GM18519 (cell line): ENCODE results near the gene CDPF1.
"Not testable (repeated sequence)": the region's sequence is repeated elsewhere in the genome, so short reads cannot be mapped to it uniquely, and the experiment has no call there.

Experiments
- ATAC-seq: cut with Tn5 transposase; IDR thresholded peaks from one replicate; pipeline ENCODE4 v1.9.1; 2021; ENCODE audit warnings: mild to moderate bottlenecking, moderate library complexity; ENCODE audit not compliant: unreplicated experiment, low FRiP score

CDPF1 gene

DNA sequence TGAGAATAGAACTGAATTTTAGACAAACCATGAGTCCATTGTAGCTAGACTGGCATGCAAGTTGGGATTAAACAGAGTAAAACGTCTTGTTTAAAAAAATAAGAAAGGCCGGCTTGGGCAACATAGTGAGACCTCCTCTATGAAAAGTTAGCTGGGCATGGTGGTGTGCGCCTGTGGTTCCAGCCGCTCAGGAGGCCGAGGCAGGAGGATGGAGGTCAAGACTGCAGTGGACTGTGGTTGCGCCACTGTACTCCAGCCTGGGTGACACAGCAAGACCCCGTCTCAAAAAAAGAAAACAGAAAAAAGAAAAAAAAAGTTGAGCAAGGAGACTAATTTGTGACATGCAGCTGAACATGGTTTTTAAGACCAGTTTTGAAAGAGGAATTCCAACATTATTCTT, 23.5 kb downstream of the CDPF1 start:
- ATAC-seq = no peak

DNA sequence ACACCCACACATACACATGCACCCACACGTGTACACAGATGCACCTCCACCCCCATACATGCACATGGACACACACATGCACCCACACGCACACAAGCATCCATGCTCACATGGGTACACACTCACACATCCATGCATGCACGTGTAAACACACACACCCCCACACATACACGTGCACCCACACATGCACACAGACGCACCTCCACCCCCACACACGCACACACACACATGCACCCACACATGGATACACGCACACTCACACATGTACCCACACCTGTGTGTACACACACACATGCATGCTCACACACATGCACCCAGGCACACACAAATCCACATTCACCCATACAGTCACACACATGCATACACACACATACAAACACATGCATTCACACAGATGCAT, 24.5 kb downstream of the CDPF1 start:
- ATAC-seq = no peak

DNA sequence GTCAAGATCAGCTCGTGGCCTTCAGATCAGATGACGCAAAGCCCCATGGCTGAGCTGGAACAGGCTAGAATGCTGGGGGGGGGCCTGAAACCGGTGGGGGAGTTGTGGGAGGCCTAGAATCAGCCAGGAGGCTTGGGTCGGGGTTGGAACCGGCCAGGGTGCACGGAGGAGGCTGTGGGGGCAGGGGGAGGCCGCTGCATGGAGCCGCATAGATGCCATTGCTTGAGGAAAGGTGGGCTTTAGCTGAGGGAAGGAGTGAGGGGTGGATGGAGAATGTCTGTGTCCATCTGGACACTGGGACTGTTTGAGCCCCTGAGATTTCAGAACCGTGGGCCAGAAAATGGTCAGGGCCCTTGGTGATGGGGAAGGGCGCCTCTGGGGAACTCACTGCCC, 25.2 kb downstream of the CDPF1 start:
- ATAC-seq = no peak

DNA sequence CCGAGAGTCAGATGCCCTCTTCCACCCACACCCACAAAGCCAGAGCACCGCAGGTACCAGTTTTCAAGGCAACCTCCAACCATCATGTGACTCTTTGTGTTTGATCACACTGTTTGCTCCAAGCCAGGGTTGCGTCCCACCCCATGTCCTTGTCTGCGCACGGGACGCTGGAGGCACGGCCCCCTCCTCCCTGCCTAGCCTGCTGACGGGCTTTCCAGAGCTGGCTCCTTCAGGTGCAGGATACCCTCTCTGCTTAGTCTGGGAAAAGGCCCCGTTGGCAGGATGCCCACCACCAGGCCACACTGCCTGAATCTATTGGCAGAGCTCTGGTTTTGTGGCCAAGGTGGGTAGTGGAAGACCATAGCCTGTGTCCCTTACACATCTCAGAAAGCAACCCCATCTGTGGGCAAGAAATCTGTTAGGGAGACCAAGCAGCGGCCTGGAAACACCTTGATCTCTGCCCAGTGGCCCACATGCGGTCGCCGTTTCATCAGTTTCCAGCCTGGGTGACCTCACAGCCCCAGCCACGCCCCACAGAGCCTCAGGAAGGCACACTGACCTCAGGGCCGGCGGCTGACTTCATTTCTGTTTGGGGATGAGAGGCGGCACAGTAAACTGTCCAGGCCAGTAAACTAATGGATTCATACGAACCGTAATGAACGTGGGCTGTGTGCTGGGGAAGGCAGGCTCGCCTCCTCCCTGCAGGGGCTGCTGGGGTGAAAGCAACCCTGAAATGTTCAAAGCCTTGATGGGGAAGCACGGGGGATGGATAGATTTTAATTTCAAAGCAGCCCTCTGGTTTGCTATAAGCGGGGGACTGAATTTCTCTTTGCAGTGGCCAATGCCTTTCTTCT, 25.8 kb downstream of the CDPF1 start:
- no peak for ATAC-seq

DNA sequence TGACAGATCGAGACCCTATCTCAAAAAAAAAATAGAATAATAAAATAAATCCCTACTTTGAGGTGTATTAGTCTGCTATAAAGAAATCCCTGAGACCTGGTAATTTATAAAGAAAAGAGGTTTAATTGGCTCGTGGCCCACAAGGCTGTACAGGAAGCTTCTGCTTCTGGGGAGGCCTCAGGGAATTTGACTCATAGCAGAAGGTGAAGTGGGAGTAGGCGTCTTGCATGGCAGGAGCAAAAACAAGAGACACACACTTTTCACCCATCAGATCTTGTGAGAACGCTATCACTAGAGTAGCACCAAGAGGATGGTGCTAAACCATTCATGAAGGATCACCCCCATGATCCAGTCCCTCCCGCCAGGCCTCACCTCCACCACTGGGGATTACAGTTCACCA, 29.2 kb downstream of the CDPF1 start:
- no peak for ATAC-seq

- no peak for ATAC-seq
Observed at GRCh38 chr22:46219636-46220035, 30.5 kb downstream of the CDPF1 start.

DNA sequence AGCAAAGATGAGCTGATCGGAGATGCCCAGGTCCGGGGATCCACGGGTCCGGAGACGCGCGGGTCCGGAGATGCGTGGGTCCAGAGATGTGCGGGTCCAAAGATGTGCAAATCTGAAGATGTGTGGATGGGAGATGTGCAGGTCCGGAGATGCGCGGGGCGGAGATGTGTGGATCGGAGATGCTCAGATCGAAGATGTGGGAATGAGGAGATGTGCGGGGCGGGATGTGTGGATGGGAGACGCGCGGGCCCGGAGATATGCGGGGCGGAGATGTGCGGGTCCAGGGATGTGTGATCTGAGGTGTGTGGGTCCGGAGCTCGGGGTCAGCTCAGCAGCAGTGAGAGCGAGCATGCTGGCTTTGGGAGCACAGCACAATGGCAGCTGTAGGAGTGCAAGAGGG, 35.5 kb downstream of the CDPF1 start:
- no peak for ATAC-seq

GRCh38 chr22:46214149-46214548, 35.9 kb downstream of the CDPF1 start:
- no peak for ATAC-seq

DNA sequence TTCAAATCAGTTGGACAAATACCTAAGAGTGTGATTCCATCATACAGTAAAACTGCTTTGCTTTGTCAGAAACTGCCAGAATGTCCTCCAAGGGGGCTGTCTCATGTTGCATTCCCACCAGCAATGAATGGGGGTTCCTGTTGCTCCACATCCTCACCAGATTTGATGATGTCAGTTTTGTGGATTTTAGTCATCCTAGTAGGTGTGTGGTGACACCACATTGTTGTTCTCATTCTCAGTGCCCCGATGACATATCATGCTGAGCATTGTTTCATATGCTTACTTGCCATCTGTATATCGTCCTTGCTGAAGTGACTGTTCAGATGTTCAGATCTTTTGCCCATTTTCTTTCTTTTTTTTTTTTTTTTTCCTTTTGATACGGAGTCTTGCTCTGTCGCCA, 37.0 kb downstream of the CDPF1 start:
- no peak for ATAC-seq

DNA sequence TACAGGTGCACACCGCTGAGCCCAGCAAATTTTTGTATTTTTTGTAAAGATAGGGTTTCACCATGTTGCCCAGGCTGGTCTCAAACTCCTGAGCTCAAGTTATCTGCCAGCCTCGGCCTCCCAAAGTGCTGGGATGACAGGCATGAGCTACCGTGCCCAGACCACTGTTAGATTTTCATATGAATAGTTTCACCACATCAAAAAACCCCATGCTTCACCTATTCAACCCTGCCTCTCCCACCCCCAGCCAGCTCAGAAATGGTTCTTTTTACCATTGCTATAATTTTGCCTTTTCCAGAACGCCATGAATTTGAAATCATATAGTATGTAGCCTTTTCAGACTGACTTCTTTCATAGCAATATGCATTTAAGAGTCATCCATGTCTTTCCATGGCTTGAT, 37.9 kb downstream of the CDPF1 start:
- ATAC-seq = no peak

GRCh38 chr22:46209262-46209661, 40.8 kb downstream of the CDPF1 start:
- ATAC-seq = no peak

GRCh38 chr22:46203601-46203980, 46.5 kb downstream of the CDPF1 start:
- ATAC-seq = no peak

GRCh38 chr22:46202897-46203600, 47.0 kb downstream of the CDPF1 start:
- ATAC-seq = no peak

- no peak for ATAC-seq
Observed at GRCh38 chr22:46201059-46201757, 48.9 kb downstream of the CDPF1 start.

- ATAC-seq = not testable (repeated sequence)
Observed at GRCh38 chr22:46198806-46199205, 51.3 kb downstream of the CDPF1 start.

- ATAC-seq = no peak
Observed at GRCh38 chr22:46198274-46198673, 51.8 kb downstream of the CDPF1 start.

DNA sequence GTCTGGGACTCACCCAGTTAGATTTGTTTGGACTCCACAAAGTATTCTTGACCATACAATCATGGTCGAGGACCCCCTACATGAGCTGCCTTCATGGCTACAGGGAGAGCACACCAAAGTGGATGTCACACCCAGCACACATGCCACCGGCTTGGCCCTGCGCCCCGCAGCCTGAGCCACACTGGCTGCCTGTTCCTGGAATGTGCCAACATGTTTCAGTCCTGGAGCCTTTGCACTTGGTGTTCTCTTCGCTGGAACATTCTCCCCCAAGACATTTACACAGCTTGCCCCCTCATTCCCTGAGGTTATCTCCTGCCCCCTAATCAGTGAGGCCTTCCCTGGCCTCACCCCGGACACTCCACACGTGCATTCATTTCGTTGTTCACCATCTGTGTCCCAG, 53.8 kb downstream of the CDPF1 start:
- ATAC-seq = no peak

DNA sequence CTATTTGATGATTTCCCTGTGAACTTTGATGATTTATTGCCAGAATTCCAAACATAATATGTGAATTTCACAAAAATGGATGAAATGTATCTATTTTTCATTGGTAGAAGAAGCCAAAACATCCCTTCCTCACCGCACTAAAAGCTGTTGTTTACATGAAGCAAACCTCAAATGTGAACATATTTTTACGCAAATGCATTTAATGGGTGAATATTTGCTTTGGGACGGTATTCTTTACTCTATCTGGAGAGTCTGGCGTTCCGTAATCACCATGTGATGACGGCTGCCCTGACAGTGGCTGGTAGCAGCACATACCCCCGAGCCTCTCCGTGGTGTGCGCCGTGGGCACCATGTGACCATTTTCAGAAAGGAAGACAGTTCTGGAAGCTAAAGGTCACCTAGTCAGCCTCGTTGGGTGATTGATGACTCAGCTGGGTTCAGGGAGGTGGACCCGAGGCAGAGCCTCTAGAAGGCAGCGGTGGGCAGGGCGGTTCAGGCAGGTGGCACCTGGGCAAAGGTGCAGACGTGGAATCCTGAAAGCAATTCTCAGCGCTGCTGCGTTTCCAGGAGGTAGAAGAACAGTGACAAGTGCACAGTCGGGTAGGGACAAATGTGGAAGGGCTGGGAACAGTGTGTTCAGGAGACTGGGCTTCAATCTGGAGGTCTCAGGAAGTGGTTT, 54.5 kb downstream of the CDPF1 start:
- ATAC-seq = no peak
